ENCODE measurements around the gene CNIH4. TPM values are rescaled to one million over a fixed set of nuclear protein-coding genes. Genes with fewer than 3 reads are reported as not detected.

CNIH4 gene
- total and polyA plus RNA-seq, 2 experiments from 2014 or later, result 53.5 to 194 TPM

GRCh38 chr1:224373008-224373590, 16.4 kb downstream of the CNIH4 start:
- peaks cover 58% of the 10 kb centered on the region for H3K36me3 ChIP-seq (ENCODE audit: insufficient read depth)

GRCh38 chr1:224375059-224375458, 18.4 kb downstream of the CNIH4 start:
- Histone ChIP-seq H4K20me1 (replicated peaks; ENCODE audit: insufficient read depth) (peaks cover 15% of the 10 kb centered on the region; the same call in 1 of the 2 replicates), H3K4me3 (no peak overlapping the region), H3K27me3 (ENCODE audit: insufficient read depth) (no peaks in the 10 kb centered on the region), H3K27ac (ENCODE audit: low read depth) (no peak overlapping the region), H3K9me2 (ENCODE audit: insufficient read depth) (no peaks in the 10 kb centered on the region), H3F3A (replicated peaks; ENCODE audit: low read depth) (peaks cover 25% of the 10 kb centered on the region; the same call in 1 of the 2 replicates), H3K79me2 (replicated peaks; ENCODE audit: insufficient read depth) (peaks cover 14% of the 10 kb centered on the region; the same call in 1 of the 2 replicates), H2AFZ (no peak overlapping the region), H3K4me2 (no peak overlapping the region), H3K4me1 (ENCODE audit: insufficient read depth) (no peaks in the 10 kb centered on the region), H3K36me3 (ENCODE audit: insufficient read depth) (peaks cover 55% of the 10 kb centered on the region)
- Mint-ChIP-seq H3K27ac (no peak overlapping the region), H3K4me1 (no peaks in the 10 kb centered on the region), H3K4me3 (no peak overlapping the region), H3K9me3 (no peaks in the 10 kb centered on the region), H3K27me3 (ENCODE audit: insufficient read depth, low read depth, poor library complexity) (no peaks in the 10 kb centered on the region), H3K36me3 (ENCODE audit: low read depth) (peaks cover 72% of the 10 kb centered on the region)
- DNase-seq (ENCODE audit: low spot score) (no peak), ATAC-seq (no peak)
- TF ChIP-seq CREB1 (CRISPR knock-in tag; IDR thresholded peaks at IDR 0.05; ENCODE audit: low read depth) (no peak), EZH2phosphoT487 (IDR thresholded peaks at IDR 0.05; ENCODE audit: unreplicated experiment) (no peak), STAT1 (IDR thresholded peaks at IDR 0.05; ENCODE audit: unreplicated experiment) (no peak), NANOG (IDR thresholded peaks at IDR 0.05; ENCODE audit: borderline replicate concordance) (no peak), ETS1 (IDR thresholded peaks at IDR 0.05) (no peak), CTCF (conservative IDR thresholded peaks at IDR 0.05; ENCODE audit: low read depth in 2 of 2) (no peak), POLR2AphosphoS5 (IDR thresholded peaks at IDR 0.05; ENCODE audit: low read depth) (no peak), EZH2 (IDR thresholded peaks at IDR 0.05; ENCODE audit: low read depth, unreplicated experiment) (no peak), ZNF331 (CRISPR knock-in tag; IDR thresholded peaks at IDR 0.05; ENCODE audit: low read depth) (no peak)
- TF ChIP-seq, protein P1, sequence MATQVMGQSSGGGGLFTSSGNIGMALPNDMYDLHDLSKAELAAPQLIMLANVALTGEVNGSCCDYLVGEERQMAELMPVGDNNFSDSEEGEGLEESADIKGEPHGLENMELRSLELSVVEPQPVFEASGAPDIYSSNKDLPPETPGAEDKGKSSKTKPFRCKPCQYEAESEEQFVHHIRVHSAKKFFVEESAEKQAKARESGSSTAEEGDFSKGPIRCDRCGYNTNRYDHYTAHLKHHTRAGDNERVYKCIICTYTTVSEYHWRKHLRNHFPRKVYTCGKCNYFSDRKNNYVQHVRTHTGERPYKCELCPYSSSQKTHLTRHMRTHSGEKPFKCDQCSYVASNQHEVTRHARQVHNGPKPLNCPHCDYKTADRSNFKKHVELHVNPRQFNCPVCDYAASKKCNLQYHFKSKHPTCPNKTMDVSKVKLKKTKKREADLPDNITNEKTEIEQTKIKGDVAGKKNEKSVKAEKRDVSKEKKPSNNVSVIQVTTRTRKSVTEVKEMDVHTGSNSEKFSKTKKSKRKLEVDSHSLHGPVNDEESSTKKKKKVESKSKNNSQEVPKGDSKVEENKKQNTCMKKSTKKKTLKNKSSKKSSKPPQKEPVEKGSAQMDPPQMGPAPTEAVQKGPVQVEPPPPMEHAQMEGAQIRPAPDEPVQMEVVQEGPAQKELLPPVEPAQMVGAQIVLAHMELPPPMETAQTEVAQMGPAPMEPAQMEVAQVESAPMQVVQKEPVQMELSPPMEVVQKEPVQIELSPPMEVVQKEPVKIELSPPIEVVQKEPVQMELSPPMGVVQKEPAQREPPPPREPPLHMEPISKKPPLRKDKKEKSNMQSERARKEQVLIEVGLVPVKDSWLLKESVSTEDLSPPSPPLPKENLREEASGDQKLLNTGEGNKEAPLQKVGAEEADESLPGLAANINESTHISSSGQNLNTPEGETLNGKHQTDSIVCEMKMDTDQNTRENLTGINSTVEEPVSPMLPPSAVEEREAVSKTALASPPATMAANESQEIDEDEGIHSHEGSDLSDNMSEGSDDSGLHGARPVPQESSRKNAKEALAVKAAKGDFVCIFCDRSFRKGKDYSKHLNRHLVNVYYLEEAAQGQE (IDR thresholded peaks at IDR 0.05; ENCODE audit: unreplicated experiment), result no peak

More at GRCh38 chr1:224373008-224373590, 16.4 kb downstream of the CNIH4 start:
- H3K9me2 ChIP-seq (ENCODE audit: insufficient read depth), result no peaks in the 10 kb centered on the region
- Mint-ChIP-seq H3K36me3 (ENCODE audit: low read depth) (peaks cover 88% of the 10 kb centered on the region), H3K9me3 (no peaks in the 10 kb centered on the region), H3K4me1 (no peaks in the 10 kb centered on the region), H3K4me3 (no peak overlapping the region), H3K27me3 (ENCODE audit: insufficient read depth, low read depth, poor library complexity) (no peaks in the 10 kb centered on the region), H3K27ac (no peak overlapping the region)
- DNase-seq (ENCODE audit: low spot score) (no peak), ATAC-seq (no peak)
- peaks cover 21% of the 10 kb centered on the region for H4K20me1 ChIP-seq (replicated peaks; ENCODE audit: insufficient read depth)
- H3K4me1 ChIP-seq (ENCODE audit: insufficient read depth), result no peaks in the 10 kb centered on the region
- peaks cover 22% of the 10 kb centered on the region; the same call in 1 of the 2 replicates for H3F3A ChIP-seq (replicated peaks; ENCODE audit: low read depth)
- TF ChIP-seq ZNF114 (CRISPR knock-in tag; IDR thresholded peaks at IDR 0.05) (no peak), EZH2phosphoT487 (IDR thresholded peaks at IDR 0.05; ENCODE audit: unreplicated experiment) (no peak), CTCF (conservative IDR thresholded peaks at IDR 0.05; ENCODE audit: low read depth in 2 of 2) (no peak), NANOG (IDR thresholded peaks at IDR 0.05; ENCODE audit: borderline replicate concordance) (no peak), STAT1 (IDR thresholded peaks at IDR 0.05; ENCODE audit: unreplicated experiment) (no peak)
- H3K27ac ChIP-seq (ENCODE audit: low read depth), result peak overlapping the region; percentile 59; the same call in 1 of the 2 replicates
- H3K79me2 ChIP-seq (replicated peaks; ENCODE audit: insufficient read depth), result peaks cover 19% of the 10 kb centered on the region
- no peak overlapping the region for H3K4me2 ChIP-seq
- H3K4me3 ChIP-seq, result no peak overlapping the region
- no peak overlapping the region for H2AFZ ChIP-seq
- no peaks in the 10 kb centered on the region for H3K27me3 ChIP-seq (ENCODE audit: insufficient read depth)
